GM19351 (cell line): Measurements from ENCODE around the gene PGBD2.
"Not testable (repeated sequence)": the region's sequence is repeated elsewhere in the genome, so short reads cannot be mapped to it uniquely, and the experiment has no call there.

Experiments
- ATAC-seq: cut with Tn5 transposase; IDR thresholded peaks from one replicate; pipeline ENCODE4 v1.9.1; 2021; ENCODE audit warnings: mild to moderate bottlenecking, moderate library complexity; ENCODE audit not compliant: unreplicated experiment

The PGBD2 gene

GRCh38 chr1:248906009-248906752 is at the start of gene PGBD2:
Gene PGBD2, plus strand, starts transcription at chr1:248906235. Its CDS starts 7,628 bp downstream, at chr1:248913863.
- peak; percentile 87 for ATAC-seq

GRCh38 chr1:248857201-248857600 is 48.8 kb upstream of the PGBD2 start:
- ATAC-seq, result no peak

- ATAC-seq, result peak; percentile 1
These were observed 48.3 kb upstream of the PGBD2 start for GRCh38 chr1:248857749-248858095.

- peak; percentile 39 for ATAC-seq
These were observed 47.7 kb upstream of the PGBD2 start for GRCh38 chr1:248858096-248858890.

- peak; percentile 72 for ATAC-seq
These were observed 46.8 kb upstream of the PGBD2 start, which contains the start of gene ZNF692 for GRCh38 chr1:248858891-248859889. Gene ZNF692, minus strand, starts transcription at chr1:248859085. Its CDS starts 776 bp downstream, at chr1:248858309.

GRCh38 chr1:248860007-248860406 is 46.0 kb upstream of the PGBD2 start:
- ATAC-seq, result no peak

GRCh38 chr1:248861616-248862015 is 44.4 kb upstream of the PGBD2 start:
- ATAC-seq, result no peak

GRCh38 chr1:248862695-248862997 is 43.4 kb upstream of the PGBD2 start:
- ATAC-seq, result peak; percentile 8

GRCh38 chr1:248862998-248863881 is 42.8 kb upstream of the PGBD2 start:
- ATAC-seq, result peak; percentile 62

- no peak for ATAC-seq
These were observed 34.1 kb upstream of the PGBD2 start for GRCh38 chr1:248871837-248872401.

- peak; percentile 41 for ATAC-seq
These were observed 33.2 kb upstream of the PGBD2 start for GRCh38 chr1:248872752-248873408.

- ATAC-seq, result peak; percentile 68
These were observed 32.5 kb upstream of the PGBD2 start for GRCh38 chr1:248873409-248873992.

- peak; percentile 55 for ATAC-seq
These were observed 32.0 kb upstream of the PGBD2 start for GRCh38 chr1:248873993-248874533.

GRCh38 chr1:248881261-248881660 is 24.8 kb upstream of the PGBD2 start:
- no peak for ATAC-seq

GRCh38 chr1:248882427-248882826 is 23.6 kb upstream of the PGBD2 start:
- not testable (repeated sequence) for ATAC-seq

- ATAC-seq, result no peak
These were observed 21.3 kb upstream of the PGBD2 start for GRCh38 chr1:248884632-248885295.

- ATAC-seq, result no peak
These were observed 20.4 kb upstream of the PGBD2 start for GRCh38 chr1:248885646-248886045.
